ENCODE data around the gene TFCP2L1.

TFCP2L1 gene

DNA sequence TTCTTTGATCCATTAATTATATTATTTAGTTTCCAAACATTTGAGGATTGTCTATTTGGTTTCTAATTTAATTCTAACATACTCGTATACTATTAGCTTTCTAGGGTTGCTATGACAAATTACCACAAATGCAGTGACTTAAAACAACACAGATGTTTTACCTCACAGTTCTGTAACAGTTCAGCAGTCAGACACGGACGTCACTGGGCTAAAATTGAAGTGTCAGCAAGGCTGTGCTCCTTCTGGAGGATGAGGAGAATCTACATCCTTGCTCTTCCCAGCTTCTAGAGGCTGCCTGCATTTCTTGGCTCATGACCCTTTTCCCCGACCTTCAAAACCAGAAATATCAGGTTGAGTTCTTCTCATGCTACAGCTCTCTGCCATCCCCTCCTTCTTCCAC is 117.6 kb downstream of the TFCP2L1 start:
- DNase-seq = no peak
